GM21825 (cell line): ENCODE measurements around the gene GSDME.
"Not testable (repeated sequence)": the region's sequence is repeated elsewhere in the genome, so short reads cannot be mapped to it uniquely, and the experiment has no call there.

Experiments used
- ATAC-seq: cut with Tn5 transposase; IDR thresholded peaks from one replicate; pipeline ENCODE4 v1.9.1; 2021; ENCODE audit warnings: mild to moderate bottlenecking, moderate library complexity; ENCODE audit not compliant: unreplicated experiment

The GSDME gene

GRCh38 chr7:24757353-24758275 lies at the start of gene GSDME:
GSDME (minus strand) TSS chr7:24757464; CDS start chr7:24749774, 7,690 bp downstream.
- peak; percentile 64 for ATAC-seq

- no peak for ATAC-seq
These were observed 45.0 kb upstream of the GSDME start for GRCh38 chr7:24802300-24802699.

GRCh38 chr7:24801883-24802282 lies 44.6 kb upstream of the GSDME start:
- no peak for ATAC-seq

GRCh38 chr7:24800667-24801066 lies 43.4 kb upstream of the GSDME start:
- no peak for ATAC-seq

GRCh38 chr7:24800073-24800472 lies 42.8 kb upstream of the GSDME start:
- no peak for ATAC-seq

- no peak for ATAC-seq
These were observed 42.2 kb upstream of the GSDME start for GRCh38 chr7:24799506-24799905.

GRCh38 chr7:24798261-24798660 lies 41.0 kb upstream of the GSDME start:
- no peak for ATAC-seq

GRCh38 chr7:24797270-24797669 lies 40.0 kb upstream of the GSDME start:
- no peak for ATAC-seq

- ATAC-seq: no peak
These were observed 38.1 kb upstream of the GSDME start for GRCh38 chr7:24795407-24795767.

GRCh38 chr7:24794751-24795406 lies 37.6 kb upstream of the GSDME start:
- not testable (repeated sequence) for ATAC-seq

- no peak for ATAC-seq
These were observed 36.9 kb upstream of the GSDME start for GRCh38 chr7:24793982-24794648.

GRCh38 chr7:24788961-24789576 lies 31.8 kb upstream of the GSDME start:
- no peak for ATAC-seq

GRCh38 chr7:24788075-24788474 lies 30.8 kb upstream of the GSDME start:
- no peak for ATAC-seq

GRCh38 chr7:24786941-24787340 lies 29.7 kb upstream of the GSDME start:
- ATAC-seq: peak; percentile 77

- ATAC-seq: no peak
These were observed 29.0 kb upstream of the GSDME start for GRCh38 chr7:24786306-24786705.

- no peak for ATAC-seq
These were observed 27.0 kb upstream of the GSDME start for GRCh38 chr7:24784277-24784676.

- ATAC-seq: no peak
These were observed 26.4 kb upstream of the GSDME start for GRCh38 chr7:24783698-24784097.

GRCh38 chr7:24781106-24781505 lies 23.8 kb upstream of the GSDME start:
- no peak for ATAC-seq

- ATAC-seq: no peak
These were observed 22.0 kb upstream of the GSDME start for GRCh38 chr7:24779283-24779655.

GRCh38 chr7:24778543-24779282 lies 21.4 kb upstream of the GSDME start:
- peak; percentile 48 for ATAC-seq

- ATAC-seq: no peak
These were observed 20.5 kb upstream of the GSDME start for GRCh38 chr7:24777806-24778205.
